Karpas-422 (cell line): ENCODE data around the gene MAPKAPK3. TPM values are rescaled to one million over a fixed set of nuclear protein-coding genes. Genes with fewer than 3 reads are reported as not detected.
"Not testable (repeated sequence)": the region's sequence is repeated elsewhere in the genome, so short reads cannot be mapped to it uniquely, and the experiment has no call there.

Experiments used
- DNase-seq: peaks from one replicate; pipeline ENCODE4 v3.0.0-alpha.2; 2015
- H2AFZ ChIP-seq: fragments of 200-600 bp; sonication (generic); 2 replicates; pipeline ENCODE4 v1.6.1; 2014; ENCODE audit warnings: antibody characterized with exemption, low read length, mixed read lengths
- H3K27ac ChIP-seq: fragments of 200-600 bp; sonication (generic); 2 replicates; pipeline ENCODE4 v1.5.1; 2014; ENCODE audit warnings: mild to moderate bottlenecking, low read length, moderate library complexity
- H3K27me3 ChIP-seq: fragments of 200-600 bp; sonication (generic); 2 replicates; pipeline ENCODE4 v1.6.1; 2014; ENCODE audit warnings: low read length, mixed read lengths
- H3K36me3 ChIP-seq: fragments of 200-600 bp; sonication (generic); 2 replicates; pipeline ENCODE4 v1.6.1; 2014; ENCODE audit warnings: low read length, mixed read lengths; ENCODE audit not compliant: insufficient read depth
- H3K4me1 ChIP-seq: fragments of 200-600 bp; sonication (generic); 2 replicates; pipeline ENCODE4 v1.6.1; 2014; ENCODE audit warnings: mild to moderate bottlenecking, low read length, mixed read lengths
- H3K4me2 ChIP-seq: fragments of 200-600 bp; sonication (generic); 2 replicates; pipeline ENCODE4 v1.6.1; 2014; ENCODE audit warnings: low read length, low read depth, mild to moderate bottlenecking; ENCODE audit not compliant: poor library complexity, severe bottlenecking
- H3K4me3 ChIP-seq: fragments of 200-600 bp; sonication (generic); 2 replicates; pipeline ENCODE4 v1.5.1; 2014; ENCODE audit warnings: mild to moderate bottlenecking, antibody characterized with exemption, low read length, mixed read lengths
- H3K79me2 ChIP-seq: fragments of 200-600 bp; sonication (generic); 2 replicates; pipeline ENCODE4 v1.6.1; 2014; ENCODE audit warnings: mild to moderate bottlenecking, low read length, mixed read lengths
- H3K9ac ChIP-seq: fragments of 200-600 bp; sonication (generic); 2 replicates; pipeline ENCODE4 v1.6.0; 2014; ENCODE audit warnings: low read length
- H3K9me2 ChIP-seq: fragments of 200-600 bp; sonication (generic), shearing (Covaris generic); replicated peaks from 2 replicates; pipeline ENCODE4 v1.6.0; 2014; ENCODE audit warnings: mild to moderate bottlenecking, low read length, moderate library complexity; ENCODE audit not compliant: insufficient read depth
- H3K9me3 ChIP-seq: fragments of 300-700, 200-600 bp; sonication (generic); 2 replicates; pipeline ENCODE4 v1.6.1; 2014; ENCODE audit warnings: low read length, mixed read lengths
- H4K20me1 ChIP-seq: fragments of 200-600 bp; sonication (generic); 2 replicates; pipeline ENCODE4 v1.6.1; 2014; ENCODE audit warnings: mild to moderate bottlenecking, antibody characterized with exemption, low read length, low read depth; ENCODE audit not compliant: insufficient read depth
- total RNA-seq: library from RNA; depleted of rRNA; stranded (reverse); fragments of >200 nt; shearing (Covaris generic); gene quantifications from 2 replicates; pipeline ENCODE4 v1.2.3, GENCODE V29; 2014; ENCODE audit warnings: low replicate concordance

The MAPKAPK3 gene
- total RNA-seq, 1 experiment from 2014 or later = 20.8 TPM

DNA sequence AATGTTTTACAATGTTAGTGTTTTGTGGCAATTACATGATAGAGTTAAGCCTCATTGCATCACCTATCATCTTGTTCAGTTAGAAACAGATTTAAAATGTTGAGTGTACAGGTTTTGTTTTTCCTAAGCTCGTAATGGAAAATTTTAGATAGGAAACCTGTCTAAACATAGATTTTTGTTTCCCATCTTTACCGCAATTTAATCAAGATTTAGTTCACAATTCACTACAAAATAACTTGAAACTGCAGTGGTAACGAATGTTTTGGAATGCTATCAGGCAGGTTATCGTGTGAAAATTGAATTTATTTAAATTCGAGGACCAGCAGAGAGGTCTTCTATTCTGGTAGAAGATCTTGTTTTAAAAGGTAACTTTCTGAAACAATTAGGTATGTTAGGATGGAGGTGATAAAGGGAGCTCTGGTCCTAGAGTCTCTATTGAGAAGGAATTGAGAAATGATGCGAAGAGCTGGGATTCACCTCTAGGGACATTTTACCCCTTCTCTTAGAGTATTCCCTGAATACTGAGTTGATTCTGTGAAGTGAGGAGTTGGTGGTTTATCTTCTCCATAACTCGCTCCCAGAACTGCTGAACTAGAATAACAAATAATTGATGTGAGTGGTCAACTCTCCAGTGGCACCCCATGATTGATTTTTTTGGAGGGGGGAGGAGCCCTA lies 59.2 kb downstream of the MAPKAPK3 start:
- Histone ChIP-seq H3K9me2 (no peaks in the 10 kb centered on the region), H3K36me3 (no peaks in the 10 kb centered on the region), H4K20me1 (no peaks in the 10 kb centered on the region), H3K27ac (no peak overlapping the region), H3K4me2 (no peak overlapping the region), H3K4me1 (no peaks in the 10 kb centered on the region), H3K79me2 (no peaks in the 10 kb centered on the region), H3K27me3 (no peaks in the 10 kb centered on the region), H2AFZ (no peak overlapping the region), H3K4me3 (no peak overlapping the region), H3K9me3 (no peaks in the 10 kb centered on the region), H3K9ac (no peak overlapping the region)
- DNase-seq = no peak

DNA sequence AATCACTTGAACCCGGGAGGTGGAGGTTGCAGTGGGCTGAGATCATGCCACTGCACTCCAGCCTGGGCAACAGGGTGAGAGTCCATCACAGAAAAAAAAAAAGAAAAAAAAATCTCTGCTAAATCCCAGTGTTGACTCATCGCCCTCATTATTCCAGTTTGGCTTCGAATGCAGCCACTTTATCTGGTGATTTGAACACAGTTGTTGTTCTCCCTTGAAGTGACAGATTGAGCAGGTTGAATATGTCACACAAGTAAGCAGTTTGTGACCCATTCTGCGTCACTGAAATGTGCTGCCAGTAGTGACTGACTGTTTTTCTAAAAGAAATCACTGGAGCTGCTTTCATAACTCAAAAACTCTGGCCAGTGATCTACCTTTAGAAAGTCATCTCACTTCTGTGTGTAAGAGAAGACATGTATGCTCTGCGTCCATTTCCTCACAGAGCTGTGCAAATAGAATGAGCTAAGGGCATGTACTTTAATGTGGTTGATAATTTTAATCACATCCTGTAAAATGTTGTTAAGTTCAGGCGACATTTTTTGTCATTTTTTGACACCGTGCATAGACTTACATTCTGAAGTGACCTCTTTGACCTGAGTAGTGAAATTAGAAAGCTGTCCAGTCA lies 70.3 kb downstream of the MAPKAPK3 start:
- H4K20me1 ChIP-seq = no peaks in the 10 kb centered on the region
- H3K79me2 ChIP-seq = no peaks in the 10 kb centered on the region
- H3K4me2 ChIP-seq = no peak overlapping the region
- no peak overlapping the region for H2AFZ ChIP-seq
- H3K4me3 ChIP-seq = no peak overlapping the region
- no peaks in the 10 kb centered on the region for H3K9me3 ChIP-seq
- H3K36me3 ChIP-seq = no peaks in the 10 kb centered on the region
- DNase-seq = no peak
- no peak overlapping the region for H3K27ac ChIP-seq
- no peaks in the 10 kb centered on the region for H3K27me3 ChIP-seq
- H3K9ac ChIP-seq = no peak overlapping the region
- no peaks in the 10 kb centered on the region for H3K9me2 ChIP-seq
- no peaks in the 10 kb centered on the region for H3K4me1 ChIP-seq

DNA sequence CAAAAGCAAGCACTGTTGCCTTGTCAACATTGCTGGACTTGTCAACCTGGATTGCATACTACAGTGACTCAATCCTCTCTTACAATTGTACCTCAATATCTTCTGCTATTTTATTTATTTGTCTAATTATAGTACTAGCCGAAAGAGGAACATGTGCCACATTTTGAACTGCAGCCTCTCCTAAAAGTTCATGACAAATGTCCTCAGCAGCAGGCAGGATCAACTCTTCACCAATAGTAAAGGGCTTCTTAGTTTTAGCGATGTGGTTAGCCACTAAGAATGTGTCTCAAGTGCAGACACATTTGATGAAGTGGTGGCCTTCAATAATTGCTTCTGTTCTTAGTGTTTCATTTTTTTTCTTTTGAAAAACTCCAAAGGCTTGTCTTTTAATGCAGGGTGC lies 71.0 kb downstream of the MAPKAPK3 start:
- H3K4me1 ChIP-seq = no peaks in the 10 kb centered on the region
- no peak overlapping the region for H3K27ac ChIP-seq
- no peaks in the 10 kb centered on the region for H3K79me2 ChIP-seq
- no peak overlapping the region for H3K9ac ChIP-seq
- no peaks in the 10 kb centered on the region for H4K20me1 ChIP-seq
- no peaks in the 10 kb centered on the region for H3K27me3 ChIP-seq
- DNase-seq = no peak
- no peak overlapping the region for H3K4me2 ChIP-seq
- no peaks in the 10 kb centered on the region for H3K36me3 ChIP-seq
- H3K9me3 ChIP-seq = no peaks in the 10 kb centered on the region
- H3K9me2 ChIP-seq = no peaks in the 10 kb centered on the region
- H2AFZ ChIP-seq = no peak overlapping the region
- H3K4me3 ChIP-seq = no peak overlapping the region

DNA sequence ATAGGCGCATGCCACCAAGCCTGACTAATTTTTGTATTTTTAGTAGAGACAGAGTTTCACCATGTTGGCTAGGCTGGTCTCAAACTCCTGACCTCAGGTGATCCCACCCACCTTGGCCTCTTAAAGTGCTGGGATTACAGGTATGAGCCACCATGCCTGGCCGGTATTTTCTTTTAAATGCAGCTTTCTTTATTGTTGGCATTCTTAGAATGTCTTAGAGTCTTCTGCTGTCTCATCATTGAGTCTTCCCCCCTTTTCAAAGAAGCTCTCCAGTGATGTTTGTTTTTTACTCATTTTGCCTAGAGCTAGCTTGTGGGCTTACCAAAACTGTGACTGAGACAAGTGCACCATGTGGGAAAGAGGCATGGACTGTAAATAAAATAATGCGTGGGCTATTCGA lies 71.7 kb downstream of the MAPKAPK3 start:
- not testable (repeated sequence) for DNase-seq, H4K20me1 ChIP-seq, H3K36me3 ChIP-seq, H3K27ac ChIP-seq, H3K27me3 ChIP-seq, H3K4me3 ChIP-seq, H2AFZ ChIP-seq, H3K79me2 ChIP-seq, H3K9ac ChIP-seq, H3K4me1 ChIP-seq, H3K9me3 ChIP-seq, H3K4me2 ChIP-seq, H3K9me2 ChIP-seq

DNA sequence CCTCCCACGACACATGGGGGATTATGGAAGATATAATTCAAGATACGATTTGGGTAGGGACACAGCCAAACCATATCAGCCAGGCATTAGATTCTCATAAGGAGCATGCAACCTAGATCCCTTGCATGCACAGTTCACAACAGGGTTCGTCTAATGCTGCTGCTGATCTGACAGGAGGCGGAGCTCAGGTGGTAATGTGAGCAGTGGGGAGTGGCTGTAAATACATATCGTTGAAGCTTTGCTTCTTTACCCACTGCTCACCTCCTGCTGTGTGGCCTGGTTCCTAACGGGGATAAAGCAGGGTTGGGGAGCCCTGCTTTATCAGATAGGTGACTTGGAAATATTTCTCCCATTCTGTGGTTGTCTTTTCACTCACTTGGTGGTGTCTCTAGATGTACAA lies 72.6 kb downstream of the MAPKAPK3 start:
- Histone ChIP-seq H2AFZ (no peak overlapping the region), H4K20me1 (no peaks in the 10 kb centered on the region), H3K27me3 (no peaks in the 10 kb centered on the region), H3K4me2 (no peak overlapping the region), H3K9ac (no peak overlapping the region), H3K9me3 (no peaks in the 10 kb centered on the region), H3K27ac (no peak overlapping the region), H3K4me1 (no peaks in the 10 kb centered on the region), H3K36me3 (no peaks in the 10 kb centered on the region), H3K4me3 (no peak overlapping the region), H3K79me2 (no peaks in the 10 kb centered on the region), H3K9me2 (no peaks in the 10 kb centered on the region)
- no peak for DNase-seq

DNA sequence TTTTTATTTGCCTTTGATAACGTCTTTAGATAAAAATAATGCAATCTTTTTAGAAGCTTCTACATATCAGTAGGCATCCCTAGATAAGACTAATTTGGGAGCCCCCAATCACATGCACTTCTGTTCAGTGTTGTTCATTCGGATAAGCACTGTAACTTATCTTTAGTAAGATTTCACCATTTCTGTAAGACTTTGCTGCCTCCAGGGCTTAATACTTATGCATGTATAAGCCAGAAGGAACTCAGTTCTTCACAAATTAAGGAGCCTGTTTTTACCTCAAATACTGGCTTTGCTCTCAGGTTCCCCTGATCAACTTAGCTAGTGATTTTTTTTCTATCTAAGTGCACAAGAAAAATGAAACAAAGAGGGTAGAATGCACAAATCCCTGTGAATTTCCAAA lies 78.1 kb downstream of the MAPKAPK3 start:
- Histone ChIP-seq H3K4me1 (no peaks in the 10 kb centered on the region), H3K4me3 (no peak overlapping the region), H3K27ac (no peak overlapping the region), H3K9me3 (no peaks in the 10 kb centered on the region), H3K9me2 (no peaks in the 10 kb centered on the region; the same call in 1 of the 2 replicates), H3K4me2 (no peak overlapping the region), H2AFZ (no peak overlapping the region), H3K27me3 (no peaks in the 10 kb centered on the region), H3K36me3 (no peaks in the 10 kb centered on the region), H4K20me1 (no peaks in the 10 kb centered on the region), H3K79me2 (no peaks in the 10 kb centered on the region), H3K9ac (no peak overlapping the region)
- DNase-seq = no peak

DNA sequence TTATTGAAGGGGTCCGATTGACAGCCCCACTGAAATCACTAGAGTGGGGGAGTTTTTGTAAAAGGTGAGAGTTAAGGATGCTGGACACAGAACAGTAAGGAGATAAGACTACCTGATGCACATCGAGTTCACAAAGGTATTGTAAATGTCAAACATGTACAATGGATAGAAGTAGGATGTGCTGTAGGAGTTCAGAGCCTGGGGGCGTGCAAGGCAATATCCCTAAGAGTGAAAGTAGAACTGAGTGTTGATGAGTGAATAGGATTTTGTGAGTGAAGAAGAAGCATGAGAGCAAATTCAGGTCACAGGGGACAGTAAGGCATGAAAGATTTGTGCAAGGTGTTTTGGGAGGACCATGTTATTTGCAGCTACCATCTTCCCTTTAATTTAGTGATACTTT lies 79.3 kb downstream of the MAPKAPK3 start:
- no peaks in the 10 kb centered on the region for H3K79me2 ChIP-seq
- H3K4me3 ChIP-seq = no peak overlapping the region
- no peaks in the 10 kb centered on the region for H3K27me3 ChIP-seq
- H3K9ac ChIP-seq = no peak overlapping the region
- no peaks in the 10 kb centered on the region; the same call in 1 of the 2 replicates for H3K9me2 ChIP-seq
- no peaks in the 10 kb centered on the region for H3K36me3 ChIP-seq
- no peaks in the 10 kb centered on the region for H3K4me1 ChIP-seq
- H3K4me2 ChIP-seq = no peak overlapping the region
- H4K20me1 ChIP-seq = no peaks in the 10 kb centered on the region
- no peaks in the 10 kb centered on the region for H3K9me3 ChIP-seq
- no peak overlapping the region for H3K27ac ChIP-seq
- no peak for DNase-seq
- no peak overlapping the region for H2AFZ ChIP-seq

DNA sequence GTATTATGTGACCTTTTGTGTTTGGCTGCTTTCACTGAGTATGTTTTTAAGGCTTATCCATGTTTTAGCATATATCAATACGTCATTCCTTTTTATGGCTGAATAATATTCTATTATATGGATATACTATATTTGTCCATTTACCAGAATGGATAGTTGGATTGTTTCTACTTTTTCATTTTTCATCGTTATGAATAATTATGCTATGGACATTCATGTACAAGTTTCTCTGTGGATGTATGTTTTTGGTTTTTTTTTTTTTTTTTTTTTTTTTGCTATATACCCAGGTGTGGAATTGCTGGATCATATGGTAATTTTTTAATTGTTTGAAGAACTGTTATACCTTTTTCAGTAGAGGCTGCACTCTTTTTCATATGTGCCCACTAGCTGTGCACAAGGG lies 81.3 kb downstream of the MAPKAPK3 start:
- no peaks in the 10 kb centered on the region for H3K27me3 ChIP-seq
- no peak overlapping the region for H3K9ac ChIP-seq
- no peak for DNase-seq
- no peak overlapping the region for H2AFZ ChIP-seq
- H3K9me2 ChIP-seq = no peaks in the 10 kb centered on the region; the same call in 1 of the 2 replicates
- no peak overlapping the region for H3K27ac ChIP-seq
- no peaks in the 10 kb centered on the region for H3K4me1 ChIP-seq
- no peaks in the 10 kb centered on the region for H3K79me2 ChIP-seq
- no peaks in the 10 kb centered on the region for H3K36me3 ChIP-seq
- H3K4me2 ChIP-seq = no peak overlapping the region
- no peak overlapping the region for H3K4me3 ChIP-seq
- H3K9me3 ChIP-seq = no peaks in the 10 kb centered on the region
- no peaks in the 10 kb centered on the region for H4K20me1 ChIP-seq
